K562 (cell line): ENCODE results near the gene MRGPRD. TPM values are rescaled to one million over a fixed set of nuclear protein-coding genes. Genes with fewer than 3 reads are reported as not detected.
A peak's percentile ranks its signal among the peaks of the same experiment; 100 is the strongest.

Experiments
- ATAC-seq: fragments of 200-7000 bp; cut with Tn5 transposase; 3 replicates; pipeline ENCODE4 v1.9.1; 2020; ENCODE audit warnings: moderate library complexity
- BruUV-seq: library from RNA; stranded (reverse); fragments of 400-500 nt; replicated peaks from 2 replicates; lab custom pipeline; 2021; lab: Mats Ljungman, UMichigan
- CTCF ChIA-PET: fragments of 300-600 bp; formaldehyde crosslinking; extraction: SDS; loops from one replicate; lab custom pipeline; 2021; ENCODE audit warnings: low intra/inter-chr PET ratio; lab: Yijun Ruan, JAX
- POLR2A ChIA-PET: fragments of 300-600, 350-650 bp; sonication (Branson Sonifier 250); formaldehyde crosslinking; extraction: SDS; loops from one replicate; lab custom pipeline; 2021; ENCODE audit warnings: antibody characterized with exemption, inconsistent platforms; lab: Yijun Ruan, JAX
- DNase-seq, 4 experiments: peaks; one replicate each; pipeline versions ENCODE4 v3.0.0 to v3.0.0-alpha.2; 2011 to 2018; ENCODE audit warnings: low spot score in 3 of 4, mixed read lengths in 3 of 4; ENCODE audit errors: extremely low read depth in 1 of 4
- FAIRE-seq: peaks from 2 replicates; lab custom pipeline; 2011; peaks lifted over from hg19 to GRCh38; lab: Jason Lieb, UNC
- H2AFZ ChIP-seq: 2 replicates; pipeline ENCODE4 v1.6.0; 2011; ENCODE audit warnings: low read depth, low read length, control low read depth, inconsistent platforms
- H3K27ac ChIP-seq: fragments of 200-600 bp; 3 replicates; pipeline ENCODE4 v1.8.0; 2011; ENCODE audit warnings: low read depth, mild to moderate bottlenecking, control low read depth, inconsistent platforms, low read length, moderate library complexity, mixed read lengths; ENCODE audit errors: extremely low read depth
- H3K27me3 ChIP-seq, 2 experiments: fragments of 300-600 bp in 1 of 2; 2 replicates in 1 of 2; 3 replicates in 1 of 2; pipeline versions ENCODE4 v1.6.0 to v1.8.0; 2011; ENCODE audit warnings: inconsistent platforms in 2 of 2, low read length in 2 of 2, mild to moderate bottlenecking in 1 of 2, mixed read lengths in 1 of 2, moderate library complexity in 1 of 2; ENCODE audit not compliant: control insufficient read depth in 2 of 2, insufficient read depth in 2 of 2
- H3K36me3 ChIP-seq: fragments of 300-600 bp; 3 replicates; pipeline ENCODE4 v1.8.0; 2011; ENCODE audit warnings: mild to moderate bottlenecking, low read length, inconsistent platforms; ENCODE audit not compliant: control insufficient read depth, insufficient read depth
- H3K4me1 ChIP-seq, 2 experiments: fragments of 200-600 bp in 1 of 2; replicated peaks in 1 of 2; 2 replicates in 1 of 2; 3 replicates in 1 of 2; pipeline versions ENCODE4 v1.5.1 to v1.8.0; 2011; ENCODE audit warnings: inconsistent platforms in 2 of 2, low read length in 2 of 2, mild to moderate bottlenecking in 1 of 2, mixed read lengths in 1 of 2, moderate library complexity in 1 of 2; ENCODE audit not compliant: control insufficient read depth in 2 of 2, insufficient read depth in 2 of 2
- H3K4me2 ChIP-seq: 2 replicates; pipeline ENCODE4 v1.6.1; 2011; ENCODE audit warnings: low read length, control low read depth, inconsistent platforms, mixed read lengths; ENCODE audit not compliant: insufficient read depth
- H3K4me3 ChIP-seq: fragments of 200-600 bp; sonication (generic), shearing (Covaris generic); 2 replicates; pipeline ENCODE4 v1.5.1; 2016; ENCODE audit warnings: control low read depth, inconsistent platforms
- H3K79me2 ChIP-seq: fragments of 200-600 bp; 3 replicates; pipeline ENCODE4 v1.8.0; 2011; ENCODE audit warnings: low read length, inconsistent platforms; ENCODE audit not compliant: control insufficient read depth, insufficient read depth
- H3K9ac ChIP-seq, 2 experiments: 2 replicates each; pipeline versions ENCODE4 v1.6.0 to v1.6.1; 2011; ENCODE audit warnings: low read depth in 2 of 2, low read length in 2 of 2, control low read depth in 1 of 2, inconsistent platforms in 1 of 2, mild to moderate bottlenecking in 1 of 2, mixed read lengths in 1 of 2; ENCODE audit not compliant: insufficient read depth in 1 of 2
- H3K9me1 ChIP-seq: one replicate; pipeline ENCODE4 v1.6.0; 2011; ENCODE audit warnings: inconsistent platforms, mild to moderate bottlenecking, low read length, moderate library complexity; ENCODE audit not compliant: control insufficient read depth, insufficient read depth
- H3K9me3 ChIP-seq: replicated peaks from 2 replicates; pipeline ENCODE4 v1.5.1; 2011; ENCODE audit warnings: low read depth, low read length, inconsistent platforms; ENCODE audit not compliant: control insufficient read depth, insufficient read depth
- H4K20me1 ChIP-seq: replicated peaks from 2 replicates; pipeline ENCODE4 v1.6.1; 2011; ENCODE audit warnings: low read length, inconsistent platforms, mixed read lengths; ENCODE audit not compliant: control insufficient read depth, insufficient read depth
- MAFK ChIP-seq: IDR thresholded peaks from 2 replicates; pipeline ENCODE4 v1.6.1; 2011; ENCODE audit warnings: low read length, improper control_type of control experiment
- MEIS2 ChIP-seq: fragments of 450-650 bp; IDR thresholded peaks from 2 replicates; pipeline ENCODE4 v1.6.1; 2014; ENCODE audit warnings: mild to moderate bottlenecking; ENCODE audit not compliant: partially characterized antibody
- RAD21 ChIP-seq, 2 experiments: fragments of 250-450 bp in 1 of 2; fragments of 450-650 bp in 1 of 2; sonication (Bioruptor Pico) in 1 of 2; formaldehyde crosslinking in 1 of 2; IDR thresholded peaks in 1 of 2; conservative IDR thresholded peaks in 1 of 2; 2 replicates each; pipeline versions ENCODE4 v1.4.0 to v1.8.0; 2020 to 2022; ENCODE audit warnings: mild to moderate bottlenecking in 2 of 2, moderate library complexity in 1 of 2
- SMC3 ChIP-seq: conservative IDR thresholded peaks from 2 replicates; pipeline ENCODE4 v1.6.1; 2011; ENCODE audit warnings: low read depth, low read length, improper control_type of control experiment; ENCODE audit not compliant: insufficient read depth
- WGBS: fragments of 100-300 bp; shearing (Covaris generic); methylation state at CpG from one replicate; pipeline ENCODE4 v1.1.6; 2016; ENCODE audit warnings: low coverage, mixed read lengths; ENCODE audit not compliant: insufficient coverage; ENCODE audit errors: missing lambda C conversion rate; 5-methylcytosine and 5-hydroxymethylcytosine counted together
- in situ Hi-C: fragments of 300-500 bp; cut with MboI; formaldehyde crosslinking; loops from 4 replicates; pipeline ENCODE4 v1.15.0; 2018; ENCODE audit warnings: inconsistent platforms, mixed read lengths
- intact Hi-C: fragments of 100-400 bp; cut with micrococcal nuclease; formaldehyde crosslinking; loops from 2 replicates; pipeline ENCODE4 v1.14.2; 2022
- polyA plus RNA-seq, 8 experiments: library from polyadenylated mRNA; depleted of rRNA in 4 of 8; stranded (reverse) in 5 of 8; unstranded in 3 of 8; fragments of >200 nt; fragmentation: Nextera tagmentation in 2 of 8; fragmentation: Illumina TruSeq in 1 of 8; extraction: Ambion mirVana in 2 of 8; extraction: Trizol in 1 of 8; gene quantifications; 2 replicates each; pipeline versions ENCODE4 v1.2.1 to v1.2.3, GENCODE V29; 2011 to 2014; ENCODE audit warnings: inconsistent platforms in 1 of 8, missing spikeins in 1 of 8
- total RNA-seq, 7 experiments: library from RNA; depleted of rRNA in 6 of 7; stranded (reverse); fragments of >200 nt in 6 of 7; fragmentation: Illumina TruSeq in 2 of 7; extraction: Trizol in 2 of 7; gene quantifications; 2 replicates each; pipeline versions ENCODE4 v1.2.1 to v1.2.3, GENCODE V29; 2011 to 2021; ENCODE audit warnings: low replicate concordance in 1 of 7
- TF ChIP-seq, protein P1 (sequence below), 3 experiments: IDR thresholded peaks in 2 of 3; conservative IDR thresholded peaks in 1 of 3; 2 replicates each; pipeline ENCODE4 v1.5.1; 2011 to 2012; ENCODE audit warnings: low read length in 3 of 3, mild to moderate bottlenecking in 3 of 3, control low read depth in 2 of 3, improper control_type of control experiment in 1 of 3, inconsistent platforms in 1 of 3, low read depth in 1 of 3, mixed read lengths in 1 of 3, moderate library complexity in 1 of 3; ENCODE audit not compliant: insufficient read depth in 2 of 3
- TF ChIP-seq, protein P2 (sequence below), 2 experiments: fragments of 450-650 bp; formaldehyde crosslinking in 1 of 2; IDR thresholded peaks; 2 replicates each; pipeline versions ENCODE4 v1.4.0 to v1.6.1; 2014 to 2020; ENCODE audit warnings: mild to moderate bottlenecking in 2 of 2, borderline replicate concordance in 1 of 2, low read depth in 1 of 2

The MRGPRD gene
- total and polyA plus RNA-seq, 9 of the 15 experiments (the other 6 are each of a cell fraction or from before 2014, with no cell fraction given) = not detected

DNA sequence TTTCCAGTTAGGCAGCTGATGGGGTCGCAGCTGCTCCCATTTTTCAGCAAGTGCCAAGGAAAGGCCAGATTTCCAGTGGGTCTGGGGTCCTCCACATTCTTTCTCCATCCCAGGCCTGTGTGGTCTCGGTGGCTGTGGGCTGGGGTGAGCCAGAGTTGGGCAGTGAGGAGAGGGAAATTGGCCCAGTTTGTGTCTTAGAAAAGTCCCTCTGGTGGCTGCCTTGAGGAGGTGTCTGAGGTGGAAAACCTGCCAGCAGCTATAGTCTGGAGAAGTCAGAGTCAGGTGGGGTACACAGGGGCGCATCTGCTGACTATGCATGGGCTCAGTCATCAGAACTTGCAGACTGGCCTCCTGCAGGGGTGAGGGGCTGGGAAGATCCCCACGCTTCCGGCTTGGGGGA, 30.5 kb downstream of the MRGPRD start:
- Histone ChIP-seq H3K4me1 (peaks cover 9 to 16% of the 10 kb centered on the region in 2 experiments; a peak in 4 of 5 replicates), H4K20me1 (no peaks in the 10 kb centered on the region), H2AFZ (no peak overlapping the region), H3K36me3 (no peaks in the 10 kb centered on the region), H3K9me1 (no peaks in the 10 kb centered on the region), H3K9ac (no peak overlapping the region), H3K4me2 (no peak overlapping the region), H3K27ac (no peak overlapping the region), H3K4me3 (no peak overlapping the region), H3K79me2 (no peaks in the 10 kb centered on the region), H3K9me3 (no peaks in the 10 kb centered on the region), H3K27me3 (no peaks in the 10 kb centered on the region)
- BruUV-seq = no TSS peak
- CTCF ChIA-PET = no interaction called here
- POLR2A ChIA-PET = interaction anchor here (0.6 to 1.9 kb wide), 4 partner anchors 10 to 225 kb away, joined by 3 to 4 read pairs (median 3); no protein-coding TSS in a partner anchor
- FAIRE-seq (no peak), ATAC-seq (peak; percentile 73), DNase-seq (peak; percentile 38 to 61 (median 53))
- intact Hi-C loops = no loop called here
- in situ Hi-C loops = no loop called here
- TF ChIP-seq MEIS2 = no peak
- TF ChIP-seq, protein P1, sequence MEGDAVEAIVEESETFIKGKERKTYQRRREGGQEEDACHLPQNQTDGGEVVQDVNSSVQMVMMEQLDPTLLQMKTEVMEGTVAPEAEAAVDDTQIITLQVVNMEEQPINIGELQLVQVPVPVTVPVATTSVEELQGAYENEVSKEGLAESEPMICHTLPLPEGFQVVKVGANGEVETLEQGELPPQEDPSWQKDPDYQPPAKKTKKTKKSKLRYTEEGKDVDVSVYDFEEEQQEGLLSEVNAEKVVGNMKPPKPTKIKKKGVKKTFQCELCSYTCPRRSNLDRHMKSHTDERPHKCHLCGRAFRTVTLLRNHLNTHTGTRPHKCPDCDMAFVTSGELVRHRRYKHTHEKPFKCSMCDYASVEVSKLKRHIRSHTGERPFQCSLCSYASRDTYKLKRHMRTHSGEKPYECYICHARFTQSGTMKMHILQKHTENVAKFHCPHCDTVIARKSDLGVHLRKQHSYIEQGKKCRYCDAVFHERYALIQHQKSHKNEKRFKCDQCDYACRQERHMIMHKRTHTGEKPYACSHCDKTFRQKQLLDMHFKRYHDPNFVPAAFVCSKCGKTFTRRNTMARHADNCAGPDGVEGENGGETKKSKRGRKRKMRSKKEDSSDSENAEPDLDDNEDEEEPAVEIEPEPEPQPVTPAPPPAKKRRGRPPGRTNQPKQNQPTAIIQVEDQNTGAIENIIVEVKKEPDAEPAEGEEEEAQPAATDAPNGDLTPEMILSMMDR (IDR thresholded peaks at IDR 0.05 in 2 of 3, conservative IDR thresholded peaks at IDR 0.05 in 1 of 3; ENCODE audit: insufficient read depth in 2 of 3, low read depth in 1 of 3, low read length in 3 of 3) = peak; percentile 52 to 63 (median 59); a peak in 5 of 6 replicates
- peak; percentile 50; the same call in 1 of the 2 replicates for TF ChIP-seq SMC3
- TF ChIP-seq, protein P2, sequence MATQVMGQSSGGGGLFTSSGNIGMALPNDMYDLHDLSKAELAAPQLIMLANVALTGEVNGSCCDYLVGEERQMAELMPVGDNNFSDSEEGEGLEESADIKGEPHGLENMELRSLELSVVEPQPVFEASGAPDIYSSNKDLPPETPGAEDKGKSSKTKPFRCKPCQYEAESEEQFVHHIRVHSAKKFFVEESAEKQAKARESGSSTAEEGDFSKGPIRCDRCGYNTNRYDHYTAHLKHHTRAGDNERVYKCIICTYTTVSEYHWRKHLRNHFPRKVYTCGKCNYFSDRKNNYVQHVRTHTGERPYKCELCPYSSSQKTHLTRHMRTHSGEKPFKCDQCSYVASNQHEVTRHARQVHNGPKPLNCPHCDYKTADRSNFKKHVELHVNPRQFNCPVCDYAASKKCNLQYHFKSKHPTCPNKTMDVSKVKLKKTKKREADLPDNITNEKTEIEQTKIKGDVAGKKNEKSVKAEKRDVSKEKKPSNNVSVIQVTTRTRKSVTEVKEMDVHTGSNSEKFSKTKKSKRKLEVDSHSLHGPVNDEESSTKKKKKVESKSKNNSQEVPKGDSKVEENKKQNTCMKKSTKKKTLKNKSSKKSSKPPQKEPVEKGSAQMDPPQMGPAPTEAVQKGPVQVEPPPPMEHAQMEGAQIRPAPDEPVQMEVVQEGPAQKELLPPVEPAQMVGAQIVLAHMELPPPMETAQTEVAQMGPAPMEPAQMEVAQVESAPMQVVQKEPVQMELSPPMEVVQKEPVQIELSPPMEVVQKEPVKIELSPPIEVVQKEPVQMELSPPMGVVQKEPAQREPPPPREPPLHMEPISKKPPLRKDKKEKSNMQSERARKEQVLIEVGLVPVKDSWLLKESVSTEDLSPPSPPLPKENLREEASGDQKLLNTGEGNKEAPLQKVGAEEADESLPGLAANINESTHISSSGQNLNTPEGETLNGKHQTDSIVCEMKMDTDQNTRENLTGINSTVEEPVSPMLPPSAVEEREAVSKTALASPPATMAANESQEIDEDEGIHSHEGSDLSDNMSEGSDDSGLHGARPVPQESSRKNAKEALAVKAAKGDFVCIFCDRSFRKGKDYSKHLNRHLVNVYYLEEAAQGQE (IDR thresholded peaks at IDR 0.05; ENCODE audit: borderline replicate concordance) = peak; percentile 15; the same call in 1 of the 2 replicates
- TF ChIP-seq, protein P2 (CRISPR knock-in tag; IDR thresholded peaks at IDR 0.05; ENCODE audit: low read depth) = no peak
- peak in 1 of 2 experiments; percentile 47; a peak in 2 of 4 replicates for TF ChIP-seq RAD21 (CRISPR knock-in tag; conservative IDR thresholded peaks at IDR 0.05 in 1 of 2, IDR thresholded peaks at IDR 0.05 in 1 of 2)
- no peak for TF ChIP-seq MAFK
- WGBS = 3% methylated on average over 5 of the region's 5 CpGs
